Muscle of leg (tissue), 11 donors: Measurements from ENCODE around the gene LY86. TPM values are rescaled to one million over a fixed set of nuclear protein-coding genes. Genes with fewer than 3 reads are reported as not detected.

Source experiments
- DNase-seq: peaks from one replicate; pipeline ENCODE4 v3.0.0; 2013
- H3K27ac ChIP-seq: one replicate; pipeline ENCODE4 v1.5.1; 2013; ENCODE audit warnings: mild to moderate bottlenecking, low read length, control low read depth
- H3K27me3 ChIP-seq: one replicate; pipeline ENCODE4 v1.6.1; 2013; ENCODE audit warnings: low read length; ENCODE audit not compliant: control insufficient read depth, insufficient read depth
- H3K36me3 ChIP-seq: one replicate; pipeline ENCODE4 v1.6.1; 2013; ENCODE audit warnings: low read length; ENCODE audit not compliant: control insufficient read depth, insufficient read depth
- H3K4me1 ChIP-seq: one replicate; pipeline ENCODE4 v1.6.1; 2013; ENCODE audit warnings: low read length; ENCODE audit not compliant: control insufficient read depth, insufficient read depth
- H3K4me3 ChIP-seq: one replicate; pipeline ENCODE4 v1.5.1; 2013; ENCODE audit warnings: low read length, control low read depth
- H3K9me3 ChIP-seq: replicated peaks from 2 replicates; pipeline ENCODE4 v1.6.1; 2013; ENCODE audit warnings: low read depth, low read length; ENCODE audit not compliant: control insufficient read depth
- WGBS: methylation state at CpG from one replicate; pipeline ENCODE4 v1.1.5; 2013; ENCODE audit warnings: missing lambda C conversion rate; ENCODE audit not compliant: insufficient coverage; 5-methylcytosine and 5-hydroxymethylcytosine counted together
- polyA plus RNA-seq, 8 donors: library from polyadenylated mRNA; unstranded; fragments of 120-200 nt; gene quantifications; one replicate each; pipeline versions ENCODE4 v1.2.1 to v1.2.3, GENCODE V29; 2013; ENCODE audit warnings: inconsistent platforms in 1 of 8, low replicate concordance in 1 of 8; ENCODE audit not compliant: insufficient read length in 8 of 8, insufficient read depth in 1 of 8
- total RNA-seq: library from RNA; stranded (reverse); fragments of 120-200 nt; gene quantifications from one replicate; pipeline ENCODE4 v1.2.4, GENCODE V29; 2013

Gene LY86
- total and polyA plus RNA-seq, 9 donors = 1.8 to 2.8 (median 2.0) TPM

GRCh38 chr6:6633898-6634734 lies 45.6 kb downstream of the LY86 start:
- WGBS = 91% methylated on average over 3 of the region's 6 CpGs
- Histone ChIP-seq H3K27ac (no peak overlapping the region), H3K4me1 (peaks cover 3% of the 10 kb centered on the region), H3K27me3 (no peaks in the 10 kb centered on the region), H3K36me3 (no peaks in the 10 kb centered on the region), H3K9me3 (no peaks in the 10 kb centered on the region), H3K4me3 (no peak overlapping the region)
- DNase-seq = no peak

GRCh38 chr6:6634735-6635075 lies 46.2 kb downstream of the LY86 start:
- H3K4me1 ChIP-seq = no peaks in the 10 kb centered on the region
- WGBS = no CpG with 5 or more reads among the region's 1 CpG
- no peak for DNase-seq
- H3K4me3 ChIP-seq = no peak overlapping the region
- no peak overlapping the region for H3K27ac ChIP-seq
- H3K9me3 ChIP-seq = no peaks in the 10 kb centered on the region
- H3K27me3 ChIP-seq = no peaks in the 10 kb centered on the region
- no peaks in the 10 kb centered on the region for H3K36me3 ChIP-seq

GRCh38 chr6:6635291-6635690 lies 46.8 kb downstream of the LY86 start:
- Histone ChIP-seq H3K4me3 (no peak overlapping the region), H3K27ac (no peak overlapping the region), H3K9me3 (no peaks in the 10 kb centered on the region), H3K36me3 (no peaks in the 10 kb centered on the region), H3K4me1 (no peaks in the 10 kb centered on the region), H3K27me3 (no peaks in the 10 kb centered on the region)
- no peak for DNase-seq
- no CpG with 5 or more reads among the region's 2 CpGs for WGBS

GRCh38 chr6:6635869-6636268 lies 47.3 kb downstream of the LY86 start:
- no peak for DNase-seq
- Histone ChIP-seq H3K4me1 (no peaks in the 10 kb centered on the region), H3K27ac (no peak overlapping the region), H3K36me3 (no peaks in the 10 kb centered on the region), H3K9me3 (no peaks in the 10 kb centered on the region), H3K27me3 (no peaks in the 10 kb centered on the region), H3K4me3 (no peak overlapping the region)
- 88% methylated on average over 3 of the region's 3 CpGs for WGBS

- Histone ChIP-seq H3K27ac (no peak overlapping the region), H3K4me3 (no peak overlapping the region), H3K9me3 (no peaks in the 10 kb centered on the region), H3K36me3 (no peaks in the 10 kb centered on the region), H3K27me3 (no peaks in the 10 kb centered on the region), H3K4me1 (peaks cover 11% of the 10 kb centered on the region)
- no peak for DNase-seq
- WGBS = 100% methylated on average over 3 of the region's 4 CpGs
Observed at GRCh38 chr6:6639572-6639971, 51.1 kb downstream of the LY86 start.

GRCh38 chr6:6640926-6641325 lies 52.4 kb downstream of the LY86 start:
- Histone ChIP-seq H3K4me1 (peaks cover 11% of the 10 kb centered on the region), H3K36me3 (no peaks in the 10 kb centered on the region), H3K27me3 (no peaks in the 10 kb centered on the region), H3K27ac (no peak overlapping the region), H3K9me3 (no peaks in the 10 kb centered on the region), H3K4me3 (no peak overlapping the region)
- WGBS = no CpG with 5 or more reads among the region's 4 CpGs
- peak; percentile 88 for DNase-seq

GRCh38 chr6:6643398-6643797 lies 54.9 kb downstream of the LY86 start:
- Histone ChIP-seq H3K27me3 (no peaks in the 10 kb centered on the region), H3K4me1 (peaks cover 11% of the 10 kb centered on the region), H3K4me3 (no peak overlapping the region), H3K9me3 (no peaks in the 10 kb centered on the region), H3K27ac (no peak overlapping the region), H3K36me3 (no peaks in the 10 kb centered on the region)
- WGBS = 95% methylated on average over 3 of the region's 8 CpGs
- DNase-seq = no peak

GRCh38 chr6:6645261-6645917 lies 56.9 kb downstream of the LY86 start:
- H3K27ac ChIP-seq = no peak overlapping the region
- no peak for DNase-seq

GRCh38 chr6:6646384-6646783 lies 57.9 kb downstream of the LY86 start:
- H3K36me3 ChIP-seq = no peaks in the 10 kb centered on the region
- WGBS = no CpG with 5 or more reads among the region's 2 CpGs
- H3K27me3 ChIP-seq = no peaks in the 10 kb centered on the region
- H3K9me3 ChIP-seq = no peaks in the 10 kb centered on the region
- peaks cover 9% of the 10 kb centered on the region for H3K4me1 ChIP-seq
- no peak overlapping the region for H3K27ac ChIP-seq
- DNase-seq = no peak
- no peak overlapping the region for H3K4me3 ChIP-seq

More at GRCh38 chr6:6645261-6645917, 56.9 kb downstream of the LY86 start:
- no peaks in the 10 kb centered on the region for H3K27me3 ChIP-seq
- no peaks in the 10 kb centered on the region for H3K9me3 ChIP-seq
- H3K4me3 ChIP-seq = no peak overlapping the region
- H3K36me3 ChIP-seq = no peaks in the 10 kb centered on the region
- 70% methylated on average over 3 of the region's 3 CpGs for WGBS
- H3K4me1 ChIP-seq = peaks cover 11% of the 10 kb centered on the region

GRCh38 chr6:6646859-6647258 lies 58.3 kb downstream of the LY86 start:
- Histone ChIP-seq H3K27me3 (no peaks in the 10 kb centered on the region), H3K4me1 (peaks cover 4% of the 10 kb centered on the region), H3K27ac (no peak overlapping the region), H3K4me3 (no peak overlapping the region), H3K36me3 (no peaks in the 10 kb centered on the region), H3K9me3 (no peaks in the 10 kb centered on the region)
- WGBS = 43% methylated on average over 1 of the region's 2 CpGs
- no peak for DNase-seq
